Motor neuron (in vitro differentiated cells): Measurements from ENCODE around the gene ATG2A. TPM values are rescaled to one million over a fixed set of nuclear protein-coding genes. Genes with fewer than 3 reads are reported as not detected.

Source experiments
- ATAC-seq, 8 experiments: fragments of 200-7000 bp; cut with Tn5 transposase; replicated peaks in 6 of 8; 2 replicates each; pipeline ENCODE4 v1.8.0; 2021; ENCODE audit warnings: mild to moderate bottlenecking in 8 of 8, moderate library complexity in 8 of 8
- H3K27ac ChIP-seq, 2 donors: fragments of 250-450 bp; sonication (Bioruptor Pico); 2 replicates each; pipeline ENCODE4 v1.9.0; 2021; ENCODE audit warnings: antibody characterized with exemption in 2 of 2, mild to moderate bottlenecking in 2 of 2, moderate library complexity in 1 of 2
- H3K4me1 ChIP-seq, 2 donors: fragments of 250-450 bp; sonication (Bioruptor Pico); replicated peaks in 1 of 2; 2 replicates each; pipeline ENCODE4 v1.6.1; 2021; ENCODE audit warnings: antibody characterized with exemption in 2 of 2, mild to moderate bottlenecking in 2 of 2, moderate library complexity in 1 of 2
- H3K4me3 ChIP-seq, 5 donors: fragments of 250-450 bp; sonication (Bioruptor Pico); 2 replicates each; pipeline ENCODE4 v1.9.0; 2021; ENCODE audit warnings: antibody characterized with exemption in 5 of 5, mild to moderate bottlenecking in 5 of 5, moderate library complexity in 4 of 5
- WGBS, 10 experiments: fragments of 450-650 bp; shearing (Covaris generic); methylation state at CpG; one replicate each; pipeline ENCODE4 v1.0.0; 2022; 5-methylcytosine and 5-hydroxymethylcytosine counted together
- in situ Hi-C, 9 experiments: fragments of 400-800 bp; cut with MboI; loops; one replicate each; pipeline ENCODE4 v1.15.0; 2021; ENCODE audit warnings: low sequenced_read_pairs in 9 of 9, low pct_unique_long_range_greater_than_20kb in 2 of 9; ENCODE audit not compliant: unreplicated experiment in 9 of 9
- total RNA-seq, 8 experiments: library from RNA; unstranded; fragments of 300-600 nt; gene quantifications; 2 replicates each; pipeline versions ENCODE4 v1.2.3 to v1.2.4, GENCODE V29; 2022

ATG2A gene
- total RNA-seq, 8 experiments from 2014 or later, result 4.9 to 37.2 (median 9.6) TPM

GRCh38 chr11:64887757-64888405, 29.1 kb downstream of the ATG2A start:
- in situ Hi-C loops, result no loop called here
- 57 to 75% (median 68%) methylated on average over 1 to 6 of the region's 34 CpGs; no CpG with 5 or more reads in 6 of the 10 experiments for WGBS, 10 experiments
- peak overlapping the region; percentile 15 to 57 for H3K27ac ChIP-seq
- H3K4me1 ChIP-seq, result peaks cover 13 to 24% of the 10 kb centered on the region in 2 donors
- ATAC-seq, result peak; percentile 74 to 93 (median 81)
- peak overlapping the region in 2 of 5 donors; percentile 10 to 14 for H3K4me3 ChIP-seq

- Histone ChIP-seq H3K4me3 (no peak overlapping the region), H3K4me1 (peaks cover 13 to 24% of the 10 kb centered on the region in 2 donors), H3K27ac (peak overlapping the region in 1 of 2 donors; percentile 57)
- 40 to 92% (median 81%) methylated on average over 1 to 7 of the region's 8 CpGs; no CpG with 5 or more reads in 2 of the 10 experiments for WGBS, 10 experiments
- in situ Hi-C loops, result no loop called here
- no peak for ATAC-seq
These were observed 29.7 kb downstream of the ATG2A start for GRCh38 chr11:64887234-64887756.

- no peak overlapping the region for H3K4me3 ChIP-seq
- WGBS, 10 experiments, result 69 to 94% (median 82%) methylated on average over 2 to 14 of the region's 15 CpGs; no CpG with 5 or more reads in 1 of the 10 experiments
- H3K4me1 ChIP-seq, result peaks cover 27 to 39% of the 10 kb centered on the region in 2 donors
- H3K27ac ChIP-seq, result no peak overlapping the region
- peak in 4 of 8 experiments; percentile 27 to 53 (median 41) for ATAC-seq
- in situ Hi-C loops, result no loop called here
These were observed 31.4 kb downstream of the ATG2A start for GRCh38 chr11:64885367-64886286.

DNA sequence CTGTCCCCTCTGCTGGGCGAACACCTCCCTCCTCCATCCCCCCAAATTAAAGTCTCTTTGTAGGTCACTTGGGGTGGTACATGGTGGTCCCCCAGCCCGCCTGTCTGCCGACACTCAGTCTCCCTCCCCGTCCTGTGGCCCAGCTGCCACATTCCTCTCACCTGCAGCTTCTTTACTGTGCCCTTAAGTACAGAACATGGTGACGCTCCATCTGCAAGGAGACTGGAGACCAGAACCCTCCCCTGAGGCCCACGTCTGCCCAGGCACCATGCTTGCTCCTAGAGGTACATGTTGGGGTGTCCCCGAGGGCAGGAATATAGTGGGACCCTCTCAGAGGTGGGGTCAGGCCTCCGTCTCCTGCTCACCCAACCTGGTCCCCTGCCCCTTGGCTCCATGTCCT, 33.0 kb downstream of the ATG2A start:
- WGBS, 10 experiments, result 90 to 100% (median 93%) methylated on average over 1 to 3 of the region's 8 CpGs; no CpG with 5 or more reads in 7 of the 10 experiments
- no peak overlapping the region for H3K27ac ChIP-seq
- in situ Hi-C loops, result no loop called here
- ATAC-seq, result no peak
- peaks cover 40 to 51% of the 10 kb centered on the region in 2 donors for H3K4me1 ChIP-seq
- H3K4me3 ChIP-seq, result no peak overlapping the region

DNA sequence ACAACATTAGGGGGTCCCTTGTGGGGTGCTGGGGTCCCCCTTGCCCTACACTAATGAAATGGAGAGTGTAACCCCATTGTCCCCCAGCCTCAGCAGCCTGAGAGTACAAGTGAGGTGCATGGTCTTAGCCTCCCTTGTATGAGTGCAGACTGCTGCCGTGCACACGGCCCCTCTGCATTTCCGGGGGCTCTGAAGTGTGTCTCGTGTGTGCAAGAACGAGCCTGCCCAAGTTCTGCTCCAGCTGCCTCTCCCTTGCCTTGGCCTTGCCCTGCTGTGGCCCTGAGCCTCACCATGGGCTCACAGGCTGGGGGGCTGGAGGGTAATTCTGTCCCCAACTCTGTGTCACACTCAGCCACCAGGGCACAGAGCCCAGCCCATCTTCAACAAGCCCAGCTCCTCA, 33.4 kb downstream of the ATG2A start:
- Histone ChIP-seq H3K4me1 (peaks cover 37 to 47% of the 10 kb centered on the region in 2 donors), H3K27ac (no peak overlapping the region), H3K4me3 (no peak overlapping the region)
- ATAC-seq, result no peak
- in situ Hi-C loops, result no loop called here
- WGBS, 10 experiments, result 81 to 90% methylated on average over 2 to 3 of the region's 5 CpGs; no CpG with 5 or more reads in 8 of the 10 experiments

- ATAC-seq, result no peak
- no peak overlapping the region for H3K27ac ChIP-seq
- peaks cover 28 to 34% of the 10 kb centered on the region in 2 donors for H3K4me1 ChIP-seq
- WGBS, 10 experiments, result 51 to 90% (median 67%) methylated on average over 1 to 5 of the region's 5 CpGs; no CpG with 5 or more reads in 6 of the 10 experiments
- in situ Hi-C loops, result no loop called here
- no peak overlapping the region for H3K4me3 ChIP-seq
These were observed 34.8 kb downstream of the ATG2A start for GRCh38 chr11:64882243-64882642.

- Histone ChIP-seq H3K27ac (peak overlapping the region; percentile 68 to 76), H3K4me1 (peaks cover 33 to 39% of the 10 kb centered on the region in 2 donors), H3K4me3 (no peak overlapping the region)
- peak in 4 of 8 experiments; percentile 0 to 17 (median 1) for ATAC-seq
- in situ Hi-C loops, result no loop called here
- 71 to 100% (median 80%) methylated on average over 1 to 7 of the region's 8 CpGs; no CpG with 5 or more reads in 3 of the 10 experiments for WGBS, 10 experiments
These were observed 35.5 kb downstream of the ATG2A start for GRCh38 chr11:64881476-64881875.

GRCh38 chr11:64880240-64881001, 36.6 kb downstream of the ATG2A start:
- no peak for ATAC-seq
- no peak overlapping the region for H3K4me3 ChIP-seq
- peaks cover 43 to 46% of the 10 kb centered on the region in 2 donors for H3K4me1 ChIP-seq
- 56 to 93% (median 77%) methylated on average over 2 to 8 of the region's 14 CpGs for WGBS, 10 experiments
- H3K27ac ChIP-seq, result peak overlapping the region in 1 of 2 donors; percentile 76
- in situ Hi-C loops, result no loop called here

GRCh38 chr11:64879244-64879900, 37.6 kb downstream of the ATG2A start:
- no peak for ATAC-seq
- Histone ChIP-seq H3K27ac (peak overlapping the region; percentile 91 to 96), H3K4me1 (peaks cover 43 to 46% of the 10 kb centered on the region in 2 donors), H3K4me3 (peak overlapping the region; percentile 70 to 98 (median 79))
- in situ Hi-C loops, result no loop called here
- WGBS, 10 experiments, result 0 to 100% (median 16%) methylated on average over 1 to 5 of the region's 16 CpGs; no CpG with 5 or more reads in 5 of the 10 experiments

DNA sequence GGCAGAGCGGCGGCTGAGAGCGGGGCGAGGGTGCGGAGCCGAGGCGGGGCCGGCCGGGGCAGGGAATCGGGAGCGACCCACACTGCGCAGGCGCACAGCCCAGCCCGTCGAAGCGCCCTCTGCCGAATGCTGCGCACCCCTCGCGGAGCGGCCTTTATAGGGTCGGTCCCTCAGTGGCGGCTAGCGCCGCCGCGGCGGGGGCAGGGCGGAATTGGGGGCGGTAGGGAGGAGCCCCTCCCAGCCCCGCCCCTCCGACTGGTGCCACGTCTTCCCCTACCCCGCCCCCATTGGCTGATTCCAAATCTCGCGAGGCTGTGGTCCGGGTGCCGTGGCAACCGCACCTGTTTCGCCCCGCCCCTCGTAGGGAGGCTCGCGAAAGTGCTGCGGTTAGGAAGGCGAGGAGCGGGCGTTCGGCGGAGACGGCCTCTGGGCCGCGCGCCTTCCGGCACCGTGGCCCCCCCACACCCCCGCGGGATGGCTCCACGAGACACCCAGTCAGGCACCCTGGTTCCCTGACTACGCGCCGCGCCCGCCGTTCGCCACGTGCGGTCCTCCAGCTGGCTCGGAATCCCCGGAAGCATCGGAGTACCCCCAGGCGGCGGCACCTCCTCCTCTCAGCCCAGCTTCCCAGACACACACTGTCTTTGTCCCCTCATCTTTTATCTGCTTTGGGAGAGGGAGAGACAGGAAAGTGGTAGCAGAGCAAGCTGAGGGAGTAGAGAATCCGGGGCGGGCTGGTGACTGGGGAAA, 38.3 kb downstream of the ATG2A start, which contains the start of gene EHD1:
Gene EHD1 (minus strand): TSS at position 128 of the 750 bp plus-strand sequence. CDS start 157 bp downstream, outside the sequence.
- in situ Hi-C loops, result no loop called here
- peaks cover 43 to 46% of the 10 kb centered on the region in 2 donors for H3K4me1 ChIP-seq
- peak; percentile 75 to 86 (median 82) for ATAC-seq
- H3K27ac ChIP-seq, result peak within 1 kb of the TSS; percentile 91 to 96
- WGBS, 10 experiments, result 0% methylated on average over 4 of the region's 75 CpGs; no CpG with 5 or more reads in 9 of the 10 experiments
- H3K4me3 ChIP-seq, result peak within 1 kb of the TSS; percentile 72 to 98 (median 85)

DNA sequence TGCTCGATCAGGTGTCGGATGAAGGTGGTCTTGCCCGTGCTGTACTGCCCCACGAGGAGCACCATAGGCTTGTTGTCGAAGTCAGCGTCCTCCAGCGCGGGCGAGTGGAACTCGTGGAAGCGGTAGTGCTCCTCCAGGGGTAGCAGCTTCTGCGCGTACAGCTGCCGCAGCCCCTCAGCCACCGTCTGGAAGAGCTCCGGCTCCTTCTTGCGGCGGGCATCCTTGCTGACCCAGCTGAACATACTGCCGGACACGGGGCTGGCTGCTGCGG, 38.9 kb downstream of the ATG2A start:
- ATAC-seq, result no peak
- Histone ChIP-seq H3K4me1 (peaks cover 43 to 46% of the 10 kb centered on the region in 2 donors), H3K27ac (peak overlapping the region; percentile 57 to 85), H3K4me3 (peak overlapping the region; percentile 72 to 98 (median 85))
- WGBS, 10 experiments, result 0% methylated on average over 1 of the region's 21 CpGs; no CpG with 5 or more reads in 9 of the 10 experiments
- in situ Hi-C loops, result no loop called here
